Osteoblast (primary cell): ENCODE data around the gene STUM. TPM values are rescaled to one million over a fixed set of nuclear protein-coding genes. Genes with fewer than 3 reads are reported as not detected.

ENCODE experiments used
- DNase-seq: peaks from one replicate; pipeline ENCODE4 v3.0.0; 2011; ENCODE audit warnings: low spot score, mixed read lengths; ENCODE audit not compliant: insufficient read length; ENCODE audit errors: missing footprints
- H2AFZ ChIP-seq: 2 replicates; pipeline ENCODE4 v1.6.0; 2011; ENCODE audit warnings: mild to moderate bottlenecking, low read length
- H3K27ac ChIP-seq: 2 replicates; pipeline ENCODE4 v1.5.1; 2011; ENCODE audit warnings: mild to moderate bottlenecking, low read depth, low read length, moderate library complexity
- H3K27me3 ChIP-seq: 2 replicates; pipeline ENCODE4 v1.6.0; 2012; ENCODE audit warnings: mild to moderate bottlenecking, control low read depth, inconsistent platforms, low read length, moderate library complexity; ENCODE audit not compliant: insufficient read depth
- H3K36me3 ChIP-seq: 2 replicates; pipeline ENCODE4 v1.5.1; 2011; ENCODE audit warnings: mild to moderate bottlenecking, low read length, control low read depth, moderate library complexity; ENCODE audit not compliant: insufficient read depth
- H3K4me1 ChIP-seq: 2 replicates; pipeline ENCODE4 v1.5.1; 2011; ENCODE audit warnings: mild to moderate bottlenecking, low read length, control low read depth, moderate library complexity; ENCODE audit not compliant: insufficient read depth
- H3K4me2 ChIP-seq: 2 replicates; pipeline ENCODE4 v1.6.0; 2011; ENCODE audit warnings: mild to moderate bottlenecking, low read length; ENCODE audit not compliant: insufficient read depth
- H3K4me3 ChIP-seq: fragments of 200-600 bp; sonication (generic); 3 replicates; pipeline ENCODE4 v1.5.1; 2012; ENCODE audit warnings: mild to moderate bottlenecking, low read length, inconsistent platforms; ENCODE audit not compliant: insufficient read depth
- H3K79me2 ChIP-seq: 2 replicates; pipeline ENCODE4 v1.6.0; 2012; ENCODE audit warnings: mild to moderate bottlenecking, low read length, control low read depth, inconsistent platforms; ENCODE audit not compliant: insufficient read depth
- H3K9me3 ChIP-seq: 2 replicates; pipeline ENCODE4 v1.5.1; 2011; ENCODE audit warnings: low read depth, low read length, control low read depth
- H4K20me1 ChIP-seq: 2 replicates; pipeline ENCODE4 v1.6.0; 2012; ENCODE audit warnings: mild to moderate bottlenecking, low read length, control low read depth; ENCODE audit not compliant: insufficient read depth
- total RNA-seq: library from RNA; depleted of rRNA; stranded (reverse); fragments of >200 nt; gene quantifications from 2 replicates; pipeline ENCODE4 v1.2.3, GENCODE V29; 2012
- TF ChIP-seq, protein P1 (sequence below): IDR thresholded peaks from 2 replicates; pipeline ENCODE4 v1.5.1; 2011; ENCODE audit warnings: mild to moderate bottlenecking, low read depth, low read length, moderate library complexity; ENCODE audit errors: extremely low read depth

STUM gene
- total RNA-seq, 1 donor: under 0.01 TPM

DNA sequence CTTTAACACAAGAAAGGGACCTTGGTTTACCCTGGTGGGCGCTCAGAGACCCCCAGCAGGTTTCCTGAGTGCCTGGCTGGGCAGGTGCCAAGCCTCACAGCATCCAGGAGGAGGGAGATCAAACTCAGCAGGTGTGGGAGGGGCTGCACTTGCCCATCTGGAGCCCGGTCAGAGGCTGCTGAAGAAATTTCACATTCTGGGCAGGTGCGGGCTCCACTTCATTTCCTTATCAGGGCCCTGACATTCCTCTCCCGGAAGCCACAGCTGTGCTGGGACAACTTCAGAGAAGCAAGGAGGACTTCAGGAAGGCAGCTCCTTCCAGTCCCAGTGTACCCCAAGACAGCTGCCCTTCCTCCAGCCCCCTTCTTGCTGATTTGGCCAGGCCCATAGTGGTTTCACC lies 107.6 kb downstream of the STUM start:
- DNase-seq: no peak
- Histone ChIP-seq H4K20me1 (no peaks in the 10 kb centered on the region), H3K4me3 (no peak overlapping the region), H3K27me3 (no peaks in the 10 kb centered on the region), H2AFZ (no peak overlapping the region), H3K27ac (peak overlapping the region; percentile 19), H3K9me3 (no peaks in the 10 kb centered on the region), H3K4me1 (peaks cover 26% of the 10 kb centered on the region), H3K4me2 (peak overlapping the region; percentile 12), H3K79me2 (no peaks in the 10 kb centered on the region), H3K36me3 (no peaks in the 10 kb centered on the region)
- TF ChIP-seq, protein P1, sequence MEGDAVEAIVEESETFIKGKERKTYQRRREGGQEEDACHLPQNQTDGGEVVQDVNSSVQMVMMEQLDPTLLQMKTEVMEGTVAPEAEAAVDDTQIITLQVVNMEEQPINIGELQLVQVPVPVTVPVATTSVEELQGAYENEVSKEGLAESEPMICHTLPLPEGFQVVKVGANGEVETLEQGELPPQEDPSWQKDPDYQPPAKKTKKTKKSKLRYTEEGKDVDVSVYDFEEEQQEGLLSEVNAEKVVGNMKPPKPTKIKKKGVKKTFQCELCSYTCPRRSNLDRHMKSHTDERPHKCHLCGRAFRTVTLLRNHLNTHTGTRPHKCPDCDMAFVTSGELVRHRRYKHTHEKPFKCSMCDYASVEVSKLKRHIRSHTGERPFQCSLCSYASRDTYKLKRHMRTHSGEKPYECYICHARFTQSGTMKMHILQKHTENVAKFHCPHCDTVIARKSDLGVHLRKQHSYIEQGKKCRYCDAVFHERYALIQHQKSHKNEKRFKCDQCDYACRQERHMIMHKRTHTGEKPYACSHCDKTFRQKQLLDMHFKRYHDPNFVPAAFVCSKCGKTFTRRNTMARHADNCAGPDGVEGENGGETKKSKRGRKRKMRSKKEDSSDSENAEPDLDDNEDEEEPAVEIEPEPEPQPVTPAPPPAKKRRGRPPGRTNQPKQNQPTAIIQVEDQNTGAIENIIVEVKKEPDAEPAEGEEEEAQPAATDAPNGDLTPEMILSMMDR: no peak

DNA sequence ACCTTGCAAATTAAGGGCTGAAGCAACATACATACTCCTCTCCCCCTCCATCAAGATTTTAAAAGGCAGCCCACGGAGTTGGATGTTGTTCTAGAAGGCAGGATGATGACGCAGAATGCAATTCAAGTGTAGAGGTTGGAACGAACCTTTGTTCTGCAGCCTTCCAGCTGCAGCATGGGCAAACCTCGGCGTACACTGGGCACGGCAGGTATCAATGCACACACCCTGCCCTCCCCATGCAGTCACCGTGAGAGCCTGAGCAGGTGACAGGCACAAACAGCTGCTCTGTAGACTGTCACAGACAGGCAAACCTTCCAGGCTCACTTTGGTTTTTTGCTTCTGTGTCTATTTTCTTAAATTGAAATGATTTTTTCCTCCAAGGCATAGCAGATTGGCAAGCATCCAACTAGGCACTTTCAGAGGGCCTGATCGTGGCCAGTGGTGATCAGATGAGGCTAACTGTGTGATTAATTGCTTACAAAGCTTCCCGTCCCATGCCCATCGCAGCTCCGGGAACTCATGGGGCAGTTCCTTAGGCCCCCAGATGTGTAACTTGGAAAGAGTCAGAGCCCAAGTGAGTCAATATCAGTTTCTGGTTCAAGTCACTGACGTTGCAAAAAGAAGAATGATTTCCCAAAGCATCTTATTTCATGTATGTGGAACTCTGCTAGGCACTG lies 108.2 kb downstream of the STUM start:
- no peak overlapping the region for H3K4me3 ChIP-seq
- H3K27ac ChIP-seq: peak overlapping the region; percentile 19
- peak; percentile 94 for DNase-seq
- H4K20me1 ChIP-seq: no peaks in the 10 kb centered on the region
- TF ChIP-seq, protein P1: no peak
- H3K79me2 ChIP-seq: no peaks in the 10 kb centered on the region
- no peak overlapping the region for H2AFZ ChIP-seq
- H3K9me3 ChIP-seq: no peaks in the 10 kb centered on the region
- peaks cover 26% of the 10 kb centered on the region for H3K4me1 ChIP-seq
- no peaks in the 10 kb centered on the region for H3K36me3 ChIP-seq
- H3K27me3 ChIP-seq: no peaks in the 10 kb centered on the region
- peak overlapping the region; percentile 12 for H3K4me2 ChIP-seq

GRCh38 chr1:226657895-226658545 lies 109.5 kb downstream of the STUM start:
- Histone ChIP-seq H3K4me1 (peaks cover 38% of the 10 kb centered on the region), H2AFZ (no peak overlapping the region), H3K27me3 (no peaks in the 10 kb centered on the region), H4K20me1 (no peaks in the 10 kb centered on the region), H3K4me3 (no peak overlapping the region), H3K36me3 (no peaks in the 10 kb centered on the region), H3K9me3 (no peaks in the 10 kb centered on the region), H3K27ac (no peak overlapping the region), H3K79me2 (no peaks in the 10 kb centered on the region), H3K4me2 (no peak overlapping the region)
- DNase-seq: no peak
- TF ChIP-seq, protein P1: no peak

- peaks cover 44% of the 10 kb centered on the region for H3K4me1 ChIP-seq
- H3K27me3 ChIP-seq: no peaks in the 10 kb centered on the region
- H3K4me2 ChIP-seq: no peak overlapping the region
- H2AFZ ChIP-seq: no peak overlapping the region
- no peaks in the 10 kb centered on the region for H3K36me3 ChIP-seq
- TF ChIP-seq, protein P1: no peak
- no peaks in the 10 kb centered on the region for H3K79me2 ChIP-seq
- no peak for DNase-seq
- H3K27ac ChIP-seq: no peak overlapping the region
- H3K4me3 ChIP-seq: no peak overlapping the region
- no peaks in the 10 kb centered on the region for H4K20me1 ChIP-seq
- H3K9me3 ChIP-seq: no peaks in the 10 kb centered on the region
Measured at GRCh38 chr1:226658546-226659125, 110.1 kb downstream of the STUM start.
